Colon (tissue), 2 donors: ENCODE measurements around the gene CLINT1.
"Not testable (repeated sequence)": the region's sequence is repeated elsewhere in the genome, so short reads cannot be mapped to it uniquely, and the experiment has no call there.

Experiments used
- FAIRE-seq: peaks from 2 replicates; lab custom pipeline; 2012; peaks lifted over from hg19 to GRCh38; lab: Jason Lieb, UNC
- donor health status: control.
- donor health status: control.

CLINT1 gene

DNA sequence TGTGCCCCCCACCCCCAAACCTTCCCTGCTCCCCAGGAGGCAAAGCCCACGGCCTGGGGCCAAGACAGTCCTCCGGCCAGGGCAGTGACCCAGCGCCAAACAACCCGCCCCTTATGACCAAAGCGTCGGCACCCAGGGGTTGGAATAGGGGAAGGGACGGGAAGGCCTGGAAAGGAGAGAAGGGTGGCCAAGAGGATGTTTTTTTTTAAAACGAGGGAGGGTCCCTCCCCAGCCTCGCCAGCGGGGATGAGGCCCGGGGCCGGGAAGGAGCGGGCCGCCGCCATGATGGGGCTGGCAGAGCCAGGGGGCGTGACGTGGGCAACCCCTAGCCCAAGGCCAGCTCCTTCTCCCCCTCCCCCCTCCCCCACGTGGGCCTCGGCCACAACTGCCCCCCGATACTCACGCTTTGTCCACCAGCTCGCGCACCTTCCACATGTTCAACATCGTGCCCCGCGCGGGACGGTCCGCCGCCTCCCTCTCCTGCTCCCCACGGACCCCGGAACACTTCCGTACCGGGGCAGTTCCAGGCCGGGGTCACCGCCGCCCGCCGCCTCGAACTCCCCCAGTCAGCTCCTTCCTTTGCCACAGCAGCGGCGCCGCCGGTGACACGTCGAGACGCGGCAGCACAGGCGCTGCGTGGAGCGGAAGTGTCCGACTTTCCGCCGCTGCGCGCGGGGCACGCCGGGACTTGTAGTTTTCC is at the start of gene CLINT1:
CLINT1 (minus strand) TSS at position 619 of the 700 bp plus-strand sequence; CDS start at position 444, 175 bp downstream.
- no peak for FAIRE-seq

DNA sequence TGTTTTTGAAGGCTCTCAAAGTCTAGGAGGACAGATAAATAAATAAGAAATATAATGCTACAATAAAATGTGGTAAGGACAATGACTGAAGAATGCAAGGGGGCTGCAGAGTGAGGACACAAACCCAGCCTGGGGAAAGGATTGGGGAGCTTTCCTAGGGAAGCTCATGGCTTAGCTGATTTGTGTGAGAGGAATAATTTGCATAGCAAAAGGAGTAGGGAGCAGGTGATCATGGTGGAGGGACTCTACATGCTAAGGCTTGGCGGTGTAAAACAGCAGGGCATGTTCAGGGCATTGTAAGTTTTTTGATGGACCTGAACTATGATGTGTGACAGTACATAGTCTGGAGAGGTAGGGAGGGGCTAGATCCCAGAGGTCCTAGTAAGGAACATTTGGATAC is 49.5 kb upstream of the CLINT1 start:
- no peak for FAIRE-seq

DNA sequence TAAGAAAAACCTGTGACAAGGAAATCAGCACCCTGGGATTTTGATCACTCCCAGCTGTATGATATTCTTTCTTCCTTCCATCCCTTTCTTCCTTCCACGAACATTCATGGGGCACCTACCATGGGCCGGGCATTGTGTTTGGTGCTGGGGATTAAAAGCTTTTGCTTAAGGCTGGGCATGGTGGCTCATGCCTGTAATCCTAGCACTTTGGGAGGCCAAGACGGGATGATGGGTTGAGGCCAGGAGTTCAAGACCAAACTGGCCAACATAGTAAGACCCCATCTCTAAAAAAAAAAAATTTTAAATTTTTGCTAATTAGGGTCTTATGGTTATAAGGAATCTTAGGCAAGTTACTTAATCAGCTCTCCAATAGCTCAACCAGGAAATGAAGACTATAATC is 48.5 kb upstream of the CLINT1 start:
- FAIRE-seq, result no peak

DNA sequence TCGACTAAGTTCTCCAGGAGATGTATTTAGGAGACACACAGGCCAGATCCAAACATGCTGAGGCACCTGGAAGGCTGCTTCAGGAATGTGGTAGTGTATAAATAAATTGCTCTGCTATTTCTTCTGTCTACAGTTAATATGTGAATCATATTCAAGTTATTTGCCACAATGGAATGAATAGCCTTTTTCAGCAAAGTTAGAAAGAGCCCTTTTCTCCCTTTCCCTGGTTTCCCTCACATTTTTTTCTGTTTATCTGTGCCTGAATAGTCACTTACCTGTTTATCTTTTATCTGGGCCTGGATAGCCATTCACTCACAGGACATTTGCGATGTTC is 44.1 kb upstream of the CLINT1 start:
- FAIRE-seq, result no peak

DNA sequence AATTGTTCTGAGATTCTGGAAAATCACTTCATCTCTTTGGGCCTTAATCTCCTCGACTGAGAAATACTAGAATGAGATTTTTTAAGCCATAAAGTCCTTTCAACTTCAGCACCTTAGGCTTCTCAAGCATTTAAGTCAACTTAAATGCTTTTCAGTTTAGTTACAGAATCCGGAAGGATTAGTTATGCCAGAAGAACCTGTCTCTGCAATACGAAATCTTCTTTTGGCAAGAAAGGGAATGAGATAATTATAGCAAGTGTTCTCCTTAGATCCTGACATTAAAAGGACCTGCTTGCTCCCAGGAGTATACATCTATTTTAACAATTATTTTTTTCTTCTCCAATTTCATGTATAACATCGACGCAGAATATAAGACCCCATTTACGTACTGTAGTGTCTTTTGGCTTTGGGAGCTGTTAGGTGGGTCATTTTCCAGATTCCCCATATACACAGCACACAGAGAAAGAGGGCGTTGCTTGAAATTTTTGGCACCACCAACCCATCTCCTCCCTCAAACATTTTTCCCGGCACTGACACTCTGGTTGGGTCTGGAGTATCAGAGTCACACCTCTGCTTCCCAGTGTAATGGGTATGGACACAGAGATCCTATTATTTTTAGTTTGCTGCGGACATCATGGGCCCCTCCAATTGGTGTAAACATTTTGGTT is 43.6 kb upstream of the CLINT1 start:
- FAIRE-seq, result no peak

DNA sequence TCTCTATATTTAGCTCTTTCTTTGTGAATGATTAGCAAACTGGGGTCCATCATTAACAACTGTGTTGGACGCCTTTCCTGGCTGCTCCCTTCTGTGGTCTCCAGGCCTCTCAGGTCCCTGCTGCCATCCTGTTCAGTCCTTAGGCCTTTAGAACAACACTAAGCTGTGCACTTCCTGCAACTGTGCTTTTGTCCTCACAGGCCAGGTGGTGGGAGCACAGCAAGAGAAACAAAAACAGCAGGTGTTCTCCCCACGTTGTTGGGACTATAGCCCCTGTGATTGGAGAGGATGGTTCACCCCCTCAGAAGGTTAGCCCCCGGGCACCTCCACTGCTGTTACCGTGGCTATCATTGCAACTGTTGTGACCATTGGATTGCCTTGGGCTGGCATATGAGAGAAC is 41.7 kb upstream of the CLINT1 start:
- no peak for FAIRE-seq

DNA sequence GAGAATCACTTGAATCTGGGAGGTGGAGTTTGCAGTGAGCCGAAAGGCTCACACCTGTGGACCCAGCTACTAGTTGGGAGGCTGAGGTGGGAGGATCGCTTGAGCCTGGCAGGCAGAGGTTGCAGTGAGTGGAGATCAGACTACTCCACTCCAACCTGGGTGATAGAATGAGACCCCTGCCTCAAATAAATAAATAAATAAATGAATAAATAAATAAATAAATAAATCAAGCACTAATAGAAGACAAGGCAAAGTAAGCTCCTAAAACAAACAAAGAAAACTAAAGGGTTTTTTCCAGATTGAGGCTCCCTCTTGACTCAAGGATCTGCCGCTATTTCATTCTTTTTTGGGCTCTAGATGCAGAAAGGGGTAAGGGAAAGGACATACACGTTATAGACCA is 34.7 kb upstream of the CLINT1 start:
- FAIRE-seq, result no peak

DNA sequence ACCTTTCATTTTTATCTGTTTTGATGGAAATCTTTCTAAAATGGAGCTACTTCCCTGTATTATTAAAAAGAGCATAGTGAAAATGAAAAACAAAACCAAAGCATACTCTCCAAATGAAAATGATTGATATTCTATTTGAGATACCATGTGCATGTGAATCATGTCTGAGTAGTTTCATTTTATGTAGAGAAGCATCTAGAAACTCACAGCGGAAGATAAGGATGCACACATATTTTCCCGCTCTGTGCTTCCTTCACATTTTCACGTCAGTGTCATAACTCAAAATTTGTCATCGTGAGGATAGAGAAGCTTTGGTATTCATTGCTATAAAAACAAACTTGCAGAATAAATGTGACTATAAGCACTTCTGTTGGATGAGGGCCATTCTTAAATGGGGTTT is 34.0 kb upstream of the CLINT1 start:
- FAIRE-seq, result no peak

DNA sequence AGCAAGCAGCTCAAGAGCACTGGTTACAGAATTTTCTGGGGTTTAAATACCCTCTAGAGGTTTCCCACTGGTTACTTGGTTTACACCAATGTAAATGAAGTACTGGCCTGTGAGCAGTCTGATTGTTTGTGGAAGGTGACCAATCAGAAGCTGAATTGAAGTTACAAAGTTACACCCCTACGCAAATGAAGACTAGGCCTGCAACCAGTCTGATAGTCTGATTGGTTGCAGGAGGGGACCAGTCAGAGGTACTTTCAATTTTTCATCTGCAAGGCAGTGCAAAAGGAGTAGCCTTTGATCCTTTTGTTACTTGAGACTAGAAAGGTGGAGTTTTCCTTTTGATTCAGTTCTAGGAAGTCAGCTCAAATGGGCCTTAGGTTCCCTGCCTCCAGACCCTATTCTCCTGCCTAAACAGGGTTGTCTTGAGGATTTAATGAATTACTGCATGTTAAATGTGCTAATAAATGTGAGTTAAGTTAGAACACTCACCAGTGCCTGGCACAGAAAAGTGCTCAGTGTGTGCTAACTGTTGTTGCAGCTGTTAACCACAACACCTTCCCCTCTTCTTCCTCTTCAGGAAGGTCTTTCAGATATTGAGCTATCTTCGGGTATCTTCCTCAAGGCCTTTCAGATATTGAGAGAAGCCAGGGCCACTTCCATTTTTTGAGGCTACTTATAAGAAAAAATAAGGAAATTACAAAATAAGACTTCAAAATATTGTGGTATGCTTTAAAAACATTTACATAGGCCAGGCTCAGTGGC is 32.1 kb upstream of the CLINT1 start:
- no peak for FAIRE-seq

DNA sequence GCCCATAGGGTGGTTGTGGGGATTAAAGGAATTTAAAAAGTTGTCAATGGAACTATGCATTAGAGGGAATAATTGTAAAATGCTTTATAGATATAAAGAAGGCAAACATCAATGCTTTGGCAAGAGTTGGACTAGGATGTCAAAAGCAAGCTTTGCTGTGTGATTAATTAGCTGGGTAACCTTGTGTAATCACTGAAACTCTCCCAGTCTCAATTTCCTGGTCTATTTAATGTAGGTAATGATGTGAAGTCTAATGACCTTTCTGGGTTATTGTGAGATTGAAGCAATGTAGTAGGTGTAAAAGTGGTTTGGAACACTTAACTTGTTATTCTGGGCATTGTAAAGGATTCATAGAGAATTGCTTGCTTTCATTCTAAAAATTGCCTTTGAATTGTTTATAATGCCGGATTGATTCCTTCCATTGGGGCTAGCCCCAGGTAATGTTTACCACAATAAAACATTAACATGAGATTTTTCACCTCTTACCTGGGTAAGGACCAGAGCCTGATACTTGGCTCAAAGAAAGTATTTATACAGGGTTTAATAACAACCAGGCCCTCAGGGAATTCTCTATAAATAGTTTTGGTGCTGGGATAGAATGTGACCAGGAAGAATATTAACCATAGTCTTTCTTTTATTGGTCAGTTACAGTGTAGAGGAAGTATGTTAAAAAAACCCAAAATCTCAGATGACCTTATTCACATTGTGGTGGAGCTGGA is 30.0 kb upstream of the CLINT1 start:
- FAIRE-seq, result no peak

DNA sequence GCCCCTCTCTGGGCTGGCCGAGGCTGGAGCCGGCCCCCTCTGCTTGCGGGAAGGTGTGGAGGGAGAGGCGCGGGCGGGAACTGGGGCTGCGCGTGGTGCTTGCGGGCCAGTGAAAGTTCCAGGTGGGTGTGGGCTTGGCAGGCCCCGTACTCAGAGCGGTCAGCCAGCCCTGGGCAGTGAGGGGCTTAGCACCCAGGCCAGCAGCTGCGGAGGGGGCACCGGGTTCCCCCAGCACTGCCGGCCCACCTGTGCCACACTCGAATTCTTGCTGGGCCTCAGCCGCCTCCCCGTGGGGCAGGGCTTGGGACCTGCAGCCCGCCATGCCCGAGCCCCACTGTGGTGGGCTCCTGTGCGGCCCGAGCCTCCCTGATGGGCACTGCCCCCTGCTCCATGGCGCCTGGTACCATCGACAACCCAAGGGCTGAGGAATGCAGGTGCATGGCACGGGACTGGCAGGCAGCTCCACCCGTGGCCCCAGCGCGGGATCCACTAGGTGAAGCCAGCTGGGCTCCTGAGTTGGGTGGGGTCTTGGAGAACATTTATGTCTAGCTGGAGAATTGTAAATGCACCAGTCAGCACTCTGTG is 27.9 kb upstream of the CLINT1 start:
- FAIRE-seq, result no peak

DNA sequence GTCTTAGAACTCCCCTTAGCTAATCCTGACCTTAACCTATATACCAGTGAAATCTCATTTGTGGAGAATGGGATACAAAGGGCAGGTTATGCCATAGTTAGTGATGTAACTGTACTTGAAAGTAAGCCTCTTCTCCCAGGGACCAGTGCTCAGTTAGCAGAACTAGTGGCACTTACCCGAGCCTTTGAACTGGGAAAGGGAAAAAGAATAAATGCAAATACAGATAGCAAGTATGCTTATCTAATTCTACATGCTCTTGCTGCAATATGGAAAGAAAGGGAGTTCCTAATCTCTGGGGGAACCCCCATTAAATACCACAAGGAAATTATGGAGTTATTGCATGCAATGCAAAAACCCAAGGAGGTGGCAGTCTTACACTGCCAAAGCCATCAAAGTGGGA is 26.1 kb upstream of the CLINT1 start:
- not testable (repeated sequence) for FAIRE-seq

DNA sequence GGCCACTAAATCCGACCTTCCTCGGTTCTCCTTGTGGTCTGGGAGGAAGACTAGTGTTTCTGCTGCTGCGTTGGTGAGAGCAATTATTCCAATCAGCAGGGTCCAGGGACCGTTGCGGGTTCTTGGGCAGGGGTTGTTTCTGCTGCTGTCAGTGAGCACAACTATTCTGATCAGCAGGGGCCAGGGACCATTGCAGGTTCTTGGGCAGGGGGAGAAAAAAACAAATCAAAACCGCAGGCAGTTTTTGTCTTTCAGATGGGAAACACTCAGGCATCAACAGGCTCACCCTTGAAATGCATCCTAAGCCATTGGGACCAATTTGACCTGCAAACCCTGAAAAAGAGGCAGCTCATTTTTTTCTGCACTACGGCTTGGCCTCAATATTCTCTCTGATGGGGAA is 22.6 kb upstream of the CLINT1 start:
- not testable (repeated sequence) for FAIRE-seq

DNA sequence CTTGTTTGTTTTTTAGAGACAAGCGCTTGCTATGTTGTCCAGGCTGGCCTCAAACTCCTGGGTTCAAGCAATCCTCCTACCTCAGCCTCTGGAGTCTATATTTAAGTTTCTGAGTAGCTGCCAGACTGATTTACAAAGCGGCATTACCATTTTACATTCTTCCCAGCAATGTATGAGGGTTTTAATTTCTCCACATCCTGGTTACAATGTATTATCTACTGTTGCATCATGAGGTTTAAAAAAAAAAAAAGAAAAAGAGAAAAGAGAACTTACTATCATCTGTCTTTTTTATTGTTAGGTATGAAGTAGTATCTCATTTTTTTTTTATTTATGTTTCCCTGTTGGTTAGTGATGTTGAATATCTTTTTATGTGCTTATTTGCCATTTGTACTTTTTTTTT is 18.9 kb upstream of the CLINT1 start:
- no peak for FAIRE-seq

DNA sequence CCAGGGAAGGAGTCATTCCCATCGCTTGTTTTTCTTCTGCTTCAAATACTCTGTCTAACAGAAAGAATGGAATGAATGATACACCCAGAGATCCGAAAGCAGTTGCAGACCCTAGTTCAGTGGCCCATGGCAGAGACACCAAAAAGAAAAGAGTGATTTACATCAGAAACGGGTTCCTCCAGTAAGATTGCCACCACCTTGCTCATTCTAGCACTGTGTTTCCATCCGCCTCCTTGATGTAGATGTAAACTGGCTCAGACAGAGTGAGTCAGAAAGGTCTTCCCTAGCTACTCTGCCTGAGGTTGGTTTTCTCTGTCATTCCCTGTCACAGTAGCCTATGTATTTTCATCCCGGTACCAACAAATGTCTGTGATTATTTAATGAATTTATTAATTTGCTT is 15.9 kb upstream of the CLINT1 start:
- FAIRE-seq, result no peak

DNA sequence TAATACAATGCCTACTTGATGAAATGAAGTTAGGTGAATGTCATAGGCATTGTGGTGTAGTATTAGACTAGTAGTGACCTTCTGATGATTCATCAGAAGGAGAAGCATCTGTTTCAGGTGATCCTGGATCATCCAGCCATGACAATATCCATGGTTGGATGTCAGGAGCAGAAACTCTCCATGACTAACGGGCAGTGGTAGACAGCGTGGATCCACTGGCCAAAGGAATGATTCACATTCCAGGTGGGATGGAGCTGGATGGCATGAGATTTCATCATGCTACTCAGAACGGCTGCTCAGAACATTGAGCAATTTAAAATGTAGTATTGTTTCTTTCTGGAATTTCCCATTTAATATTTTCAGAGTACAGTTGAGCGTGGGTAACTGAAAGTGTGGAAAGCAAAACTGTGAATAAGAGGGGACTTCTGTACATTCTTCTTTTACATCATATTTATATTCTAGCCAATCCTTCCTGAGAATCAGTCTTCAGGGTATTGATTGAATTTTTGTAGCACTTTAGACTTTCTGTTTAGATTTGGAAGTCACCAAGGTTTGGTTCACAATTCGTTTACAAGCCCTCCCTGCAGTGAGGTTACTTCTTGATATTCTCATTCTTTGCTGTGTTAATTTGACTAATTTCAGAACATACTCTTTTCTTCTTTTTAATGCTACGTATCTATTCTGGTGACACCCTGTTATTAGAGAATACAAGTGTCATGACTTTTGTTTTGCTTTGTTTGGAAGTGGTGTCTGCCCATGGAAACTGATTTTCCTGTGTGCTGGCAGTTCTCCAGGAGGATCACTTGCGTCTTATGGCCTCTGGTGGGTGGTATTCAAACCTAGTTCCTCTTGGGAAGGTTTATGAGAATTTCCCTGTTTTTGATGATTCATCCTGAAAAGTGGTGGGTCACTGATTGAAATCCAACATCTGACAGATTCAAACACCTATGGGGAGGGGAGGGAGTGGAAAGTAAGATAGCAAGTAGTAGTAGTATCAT is 12.2 kb upstream of the CLINT1 start:
- FAIRE-seq, result no peak

DNA sequence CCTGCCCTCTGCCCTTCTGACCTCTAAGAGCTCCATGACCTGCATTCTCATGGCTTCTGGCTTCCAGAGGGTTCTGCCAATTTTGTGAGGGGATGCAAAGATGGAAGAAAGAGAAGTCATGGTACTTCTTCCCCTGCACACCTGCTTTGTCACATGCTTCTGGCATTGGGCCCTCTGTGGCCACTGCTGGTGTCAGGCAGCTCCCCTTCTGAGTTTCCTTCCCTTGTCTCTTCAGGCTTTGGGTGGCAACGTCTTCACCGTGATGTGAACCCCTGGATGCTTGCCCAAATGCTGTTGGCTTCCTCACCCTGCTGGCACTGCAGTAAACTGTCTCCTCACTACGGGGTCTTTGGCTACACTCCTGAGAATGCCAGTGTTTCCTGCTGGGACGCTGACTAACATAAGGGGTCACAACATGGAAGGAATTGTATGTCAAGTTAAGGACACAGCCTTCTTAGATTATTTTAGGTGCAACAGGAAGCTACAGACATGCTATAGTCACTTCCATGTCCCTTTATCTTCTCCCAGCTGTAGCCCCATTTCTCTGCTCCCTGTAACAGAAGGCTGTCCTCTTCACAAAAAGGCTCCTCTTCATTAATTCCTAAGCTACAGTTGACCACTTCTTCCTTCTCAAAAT is 8.9 kb upstream of the CLINT1 start:
- FAIRE-seq, result no peak

DNA sequence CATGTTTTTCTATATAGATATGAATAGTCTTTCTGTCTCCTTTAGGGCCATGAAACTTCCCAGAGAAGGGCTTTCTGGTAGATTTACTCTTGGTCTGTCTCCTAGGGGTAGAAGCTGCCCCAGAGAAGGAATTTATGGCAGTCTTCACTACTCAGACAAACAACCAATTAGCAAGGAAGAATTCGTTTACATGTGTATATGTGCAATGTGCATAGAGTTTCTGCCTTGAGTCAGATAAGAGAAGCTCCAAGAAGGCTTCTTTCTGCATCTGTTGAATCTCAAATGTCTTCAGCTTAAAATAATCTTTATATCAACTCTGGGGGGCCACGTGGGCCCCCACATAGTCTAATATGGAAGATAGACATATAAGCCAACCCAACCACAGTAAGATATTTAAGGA is 7.6 kb upstream of the CLINT1 start:
- FAIRE-seq, result no peak

DNA sequence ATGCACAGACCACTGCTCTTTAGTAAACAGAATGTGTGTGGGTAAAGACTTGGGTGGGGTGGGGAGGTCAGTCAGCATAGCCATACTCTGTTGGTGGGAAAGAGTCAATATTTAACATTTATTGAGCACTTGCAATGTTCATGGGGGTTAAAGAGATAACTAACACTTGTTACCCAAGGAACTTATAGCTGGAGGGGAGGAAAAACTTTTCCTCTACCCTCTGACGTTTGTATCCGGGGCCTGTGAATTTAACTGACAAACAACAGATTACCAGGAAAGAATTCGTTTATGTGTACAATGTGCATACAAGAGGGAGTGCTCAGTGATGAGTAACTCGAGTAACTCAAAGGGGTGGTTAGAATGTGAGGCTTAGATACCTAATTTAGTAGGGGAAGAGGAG is 6.8 kb upstream of the CLINT1 start:
- FAIRE-seq, result no peak

DNA sequence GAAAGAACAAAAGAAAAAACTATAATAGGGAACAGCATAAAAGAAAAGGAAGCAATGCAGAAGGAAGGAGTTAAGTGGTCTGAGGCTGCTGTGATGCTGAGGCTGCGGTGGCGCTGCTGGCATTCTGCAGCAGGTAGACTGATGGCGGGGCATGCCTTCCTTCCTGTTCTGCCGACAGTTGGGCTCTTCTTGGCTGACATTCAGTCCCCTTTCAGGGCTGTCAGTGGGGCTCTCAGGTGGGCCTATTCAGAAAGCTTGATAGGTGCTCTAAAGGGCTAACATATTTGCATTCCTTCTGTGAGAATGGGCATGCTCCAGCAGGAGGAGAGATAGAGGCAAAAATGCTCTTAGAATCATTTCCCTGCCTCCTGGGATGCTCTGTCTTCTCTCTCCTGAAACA is 5.1 kb upstream of the CLINT1 start:
- no peak for FAIRE-seq
